Thyroid gland (tissue), 4 donors: ENCODE data around the gene PMP22.

ENCODE experiments used
- CTCF ChIP-seq, 6 experiments: fragments of 200-600 bp in 3 of 6; fragments of 450-650 bp in 3 of 6; sonication (generic) in 3 of 6; IDR thresholded peaks; one replicate each; pipeline ENCODE4 v1.5.1; 2016 to 2019; ENCODE audit warnings: antibody characterized with exemption in 6 of 6, mild to moderate bottlenecking in 2 of 6, inconsistent platforms in 1 of 6, moderate library complexity in 1 of 6
- POLR2A ChIP-seq, 2 donors: fragments of 450-650 bp; IDR thresholded peaks; one replicate each; pipeline ENCODE4 v1.6.1; 2017; ENCODE audit warnings: antibody characterized with exemption in 2 of 2, mild to moderate bottlenecking in 2 of 2, moderate library complexity in 1 of 2

GRCh38 chr17:15180121-15180561, 85.0 kb downstream of the PMP22 start:
- no peak for TF ChIP-seq CTCF (IDR thresholded peaks at IDR 0.05)
- no peak for TF ChIP-seq POLR2A (IDR thresholded peaks at IDR 0.05)
